IMR-90 (cell line): ENCODE data around the gene HDAC9.

Experiments
- CTCF ChIP-seq: conservative IDR thresholded peaks from 2 replicates; pipeline ENCODE4 v1.5.1; 2012; ENCODE audit warnings: mild to moderate bottlenecking, low read depth, low read length, improper control_type of control experiment
- MXI1 ChIP-seq: IDR thresholded peaks from 2 replicates; pipeline ENCODE4 v1.6.1; 2012; ENCODE audit warnings: low read depth, mild to moderate bottlenecking, low read length, moderate library complexity, borderline replicate concordance
- RFX5 ChIP-seq: IDR thresholded peaks from 2 replicates; pipeline ENCODE4 v1.8.0; 2012; ENCODE audit warnings: low read depth, mild to moderate bottlenecking, low read length, moderate library complexity

DNA sequence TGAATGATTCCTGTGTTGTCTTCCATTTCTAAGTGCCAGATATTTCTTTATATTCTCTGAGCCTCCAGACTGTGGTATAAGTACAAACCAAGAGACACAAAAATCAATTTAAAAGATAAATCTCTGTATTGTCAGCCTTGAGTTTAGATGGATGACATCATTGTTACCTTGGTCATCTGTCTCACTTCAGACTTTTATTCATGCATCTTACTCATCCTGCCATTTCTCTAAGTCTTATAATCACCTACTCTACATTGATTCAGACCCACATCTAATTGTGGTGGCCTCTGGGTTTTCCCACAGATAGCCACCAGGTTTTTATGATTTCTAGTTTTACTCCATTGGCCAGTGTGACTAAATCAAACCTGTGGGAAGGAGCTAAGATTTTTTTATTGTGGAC lies 26.8 kb upstream of the HDAC9 start:
- no peak for TF ChIP-seq RFX5
- no peak for TF ChIP-seq CTCF
- no peak for TF ChIP-seq MXI1
